ENCODE data around the gene DNAJC7. TPM values are rescaled to one million over a fixed set of nuclear protein-coding genes. Genes with fewer than 3 reads are reported as not detected.

DNAJC7 gene, protein sequence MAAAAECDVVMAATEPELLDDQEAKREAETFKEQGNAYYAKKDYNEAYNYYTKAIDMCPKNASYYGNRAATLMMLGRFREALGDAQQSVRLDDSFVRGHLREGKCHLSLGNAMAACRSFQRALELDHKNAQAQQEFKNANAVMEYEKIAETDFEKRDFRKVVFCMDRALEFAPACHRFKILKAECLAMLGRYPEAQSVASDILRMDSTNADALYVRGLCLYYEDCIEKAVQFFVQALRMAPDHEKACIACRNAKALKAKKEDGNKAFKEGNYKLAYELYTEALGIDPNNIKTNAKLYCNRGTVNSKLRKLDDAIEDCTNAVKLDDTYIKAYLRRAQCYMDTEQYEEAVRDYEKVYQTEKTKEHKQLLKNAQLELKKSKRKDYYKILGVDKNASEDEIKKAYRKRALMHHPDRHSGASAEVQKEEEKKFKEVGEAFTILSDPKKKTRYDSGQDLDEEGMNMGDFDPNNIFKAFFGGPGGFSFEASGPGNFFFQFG
- total RNA-seq: 64.3 TPM in 2 replicates

DNA sequence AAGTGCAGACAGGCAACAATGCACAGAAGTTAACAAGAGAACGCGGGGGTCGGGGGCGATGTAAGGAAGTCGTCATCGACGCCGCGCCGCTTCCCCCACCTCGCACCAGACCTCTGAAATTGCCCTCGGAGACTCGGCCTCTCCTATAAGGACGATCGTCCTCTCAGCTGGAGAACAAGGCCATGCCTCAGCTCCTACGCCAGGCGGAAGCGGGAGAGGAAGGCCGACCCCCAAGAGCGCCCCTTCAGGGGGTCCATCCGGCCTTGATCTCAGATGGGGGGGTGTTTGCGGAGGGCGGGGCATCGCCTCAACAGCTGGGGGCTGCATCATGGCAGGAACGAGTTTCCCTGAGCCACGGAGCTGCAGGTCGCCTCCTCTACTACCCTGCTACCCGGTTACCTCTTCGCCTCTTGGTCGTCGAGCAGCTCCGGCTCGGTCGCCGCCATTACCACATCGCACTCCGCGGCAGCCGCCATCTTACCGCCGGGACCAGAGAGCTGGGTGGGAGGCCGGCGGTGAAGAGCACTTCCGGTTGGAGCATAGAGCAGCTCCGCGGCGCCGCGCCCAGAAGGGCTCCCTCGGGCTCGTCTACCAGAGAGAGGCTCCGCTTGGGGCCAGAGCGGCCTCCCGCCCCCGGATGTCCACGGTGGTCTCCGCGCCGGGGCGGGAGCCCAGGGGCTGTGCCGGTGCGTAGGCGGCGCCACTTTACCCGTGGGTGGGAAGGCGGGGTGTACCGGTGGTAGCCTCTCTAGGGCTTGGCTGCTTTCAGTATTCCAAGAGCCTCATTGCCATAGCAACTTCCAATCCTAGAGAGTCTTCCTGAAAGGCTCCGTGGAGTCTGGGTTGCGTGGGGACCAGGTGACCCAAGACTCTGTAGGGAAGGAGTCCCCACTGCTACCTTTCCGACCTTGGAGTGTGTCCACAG, at the start of gene DNAJC7:
DNAJC7 (minus strand) TSS at position 499 of the 925 bp plus-strand sequence; CDS start at position 476, 23 bp downstream.

DNA sequence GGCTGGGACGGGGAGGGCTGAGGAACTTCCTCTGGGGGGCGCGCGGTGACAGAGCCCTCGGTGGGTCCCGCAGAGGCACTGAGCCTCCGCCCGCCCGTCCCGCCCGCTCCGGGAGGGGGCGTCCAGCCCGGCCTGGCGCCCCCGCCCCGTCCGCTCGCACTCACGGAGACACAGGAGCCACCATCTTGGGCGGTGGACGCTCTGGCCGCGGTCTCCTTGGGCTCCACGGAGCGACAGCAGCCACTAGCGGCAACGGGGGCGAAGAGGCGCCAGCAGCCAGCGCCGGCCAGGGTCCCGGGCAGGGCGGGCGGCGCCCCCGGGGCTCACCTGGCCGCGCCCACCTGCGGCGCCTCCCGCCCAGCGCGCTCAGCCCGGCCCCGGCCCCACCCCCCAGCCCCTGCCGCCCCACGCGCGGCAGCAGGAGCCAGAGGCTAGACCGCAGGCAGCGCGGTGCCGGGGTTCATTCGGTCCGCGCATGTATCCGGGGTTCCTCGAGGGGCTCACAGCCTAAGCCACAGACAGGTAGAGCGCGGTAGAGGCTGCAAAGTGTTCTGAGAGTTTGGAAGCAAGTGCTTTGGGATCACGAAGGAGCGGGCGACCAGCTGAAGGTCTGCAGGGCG, 33.3 kb upstream of the DNAJC7 start, which contains the start of gene C17orf113:
C17orf113 (minus strand) TSS at position 209 of the 620 bp plus-strand sequence. CDS start 7,225 bp downstream, outside the sequence.

DNA sequence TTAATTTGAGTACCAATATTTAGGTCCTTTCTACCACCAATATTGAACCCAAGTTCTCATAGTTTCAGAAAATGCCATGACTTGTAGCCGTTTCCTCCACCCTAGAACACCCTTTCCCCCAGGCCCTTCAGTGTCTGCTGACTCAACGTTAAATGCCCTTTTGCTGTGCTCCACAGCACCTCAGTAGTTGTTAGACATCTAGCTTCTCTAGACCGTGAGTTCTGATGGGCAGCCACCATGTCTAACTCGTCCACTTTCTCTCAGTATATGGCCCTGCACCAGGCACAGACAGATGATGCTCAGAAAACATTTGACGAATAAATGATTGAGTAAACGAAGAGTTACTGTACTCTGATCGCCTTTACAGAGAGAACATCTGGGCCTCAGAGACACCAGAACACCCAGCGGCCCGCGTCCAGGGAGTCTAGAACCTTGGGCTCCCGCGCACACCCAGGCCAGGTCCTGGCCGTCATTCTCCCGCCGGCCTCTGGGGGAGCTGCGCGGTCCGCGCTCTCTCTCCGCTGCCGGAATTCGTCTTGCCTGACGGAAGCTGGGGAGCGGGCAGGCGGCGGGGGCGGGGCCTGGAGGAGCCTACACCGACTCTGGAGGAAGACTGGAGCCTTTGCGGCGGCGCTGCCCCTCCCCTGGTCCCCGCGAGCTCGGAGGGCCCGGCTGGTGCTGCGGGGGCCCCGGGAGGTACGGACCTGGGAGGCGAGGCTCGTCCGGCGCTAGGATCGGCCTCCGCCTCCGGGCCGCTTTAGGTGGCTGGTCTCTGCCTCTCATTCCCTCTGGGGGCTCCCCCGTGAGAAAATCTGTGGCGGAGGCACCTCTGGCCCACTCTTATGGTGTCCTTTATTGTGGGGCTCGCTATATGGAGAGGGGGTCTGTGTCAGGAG, 2.5 kb upstream of the DNAJC7 start, which contains the start of gene NKIRAS2:
NKIRAS2 (plus strand) TSS at position 582 of the 896 bp plus-strand sequence. CDS start 1,488 bp downstream, outside the sequence.

DNA sequence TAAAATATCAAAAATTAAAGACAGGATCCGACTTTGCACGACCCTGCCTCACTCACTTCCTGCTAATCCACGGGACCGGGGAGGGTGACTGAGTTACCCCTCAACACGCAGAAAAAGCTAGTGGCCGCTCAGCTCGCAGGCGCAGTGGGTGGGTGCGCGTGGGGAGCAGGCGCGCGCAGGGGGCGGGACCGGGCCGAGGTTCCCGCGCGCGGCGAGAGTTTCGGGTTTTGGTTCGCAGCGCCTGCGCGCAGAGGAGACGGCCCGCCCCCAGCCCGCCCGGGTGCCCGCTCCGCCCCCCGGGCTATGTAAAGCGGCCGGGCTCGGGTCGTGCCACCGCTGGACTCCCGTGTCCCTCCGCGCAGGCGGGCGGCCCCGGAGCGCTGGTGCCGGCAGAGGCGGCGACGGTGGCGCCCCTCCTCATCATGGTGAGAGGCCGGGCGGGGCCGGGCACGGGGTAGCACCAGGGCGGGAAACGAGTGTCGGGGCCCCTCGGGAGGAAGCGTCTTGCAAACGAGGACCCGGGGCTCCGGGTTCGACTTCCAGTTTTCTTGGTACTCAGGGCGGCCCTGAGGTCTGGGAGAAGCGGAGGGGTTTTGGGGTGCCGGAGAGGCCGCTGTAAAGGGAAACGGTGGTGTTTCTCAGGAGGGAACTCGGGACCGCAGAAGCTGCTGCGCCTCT, 50.6 kb downstream of the DNAJC7 start, which contains the start of gene CNP:
CNP (plus strand) TSS at position 333 of the 678 bp plus-strand sequence; CDS start at position 423, 90 bp downstream.

DNA sequence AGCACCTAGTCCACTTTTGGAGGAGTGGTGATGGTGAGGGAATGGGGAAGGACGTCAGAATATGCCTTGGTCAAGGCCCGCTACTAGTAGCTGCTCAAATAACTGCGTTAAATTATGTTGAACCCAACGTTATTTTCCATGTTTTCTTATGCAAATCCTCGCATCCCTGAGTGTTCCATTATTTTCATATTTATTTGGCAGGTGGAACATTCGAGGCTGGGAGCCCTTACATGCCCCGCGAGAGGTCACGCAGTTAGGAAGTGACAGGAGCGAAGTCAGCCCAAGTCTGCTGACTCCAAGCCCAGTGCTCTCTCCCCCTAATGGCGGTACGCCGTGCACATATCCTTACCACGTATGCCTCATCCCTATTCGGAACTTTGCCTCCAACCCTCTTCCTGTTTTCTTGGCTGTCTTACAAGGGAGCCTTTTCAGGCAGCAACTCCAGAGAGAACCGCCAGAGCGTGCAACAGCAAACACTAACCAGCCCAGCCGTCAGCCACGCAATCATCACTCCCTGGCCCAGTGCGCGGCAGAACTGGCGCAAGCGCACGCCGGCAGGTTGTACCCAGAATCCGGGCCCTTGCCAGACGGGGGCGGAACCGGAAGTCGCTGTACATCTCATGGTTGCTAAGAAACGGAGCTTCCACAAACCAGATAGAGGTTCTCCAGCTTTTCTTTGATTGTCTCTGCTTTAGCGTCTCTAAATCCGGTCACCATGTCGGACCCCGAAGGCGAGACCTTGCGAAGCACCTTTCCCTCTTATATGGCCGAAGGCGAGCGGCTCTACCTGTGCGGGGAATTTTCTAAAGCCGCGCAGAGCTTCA, 87.0 kb downstream of the DNAJC7 start, which contains the start of gene ODAD4:
ODAD4 (plus strand) TSS at position 609 of the 824 bp plus-strand sequence; CDS start at position 716, 107 bp downstream.

Other genes with a start within 250 kb of the DNAJC7 start
- 967 and 1,681 TPM in 2 replicates for gene JUP, start 230.7 kb downstream of the DNAJC7 start, total RNA-seq
- 50.4 and 54.2 TPM in 2 replicates for gene P3H4, start 205.5 kb downstream of the DNAJC7 start, total RNA-seq
- gene FKBP10, start 204.4 kb downstream of the DNAJC7 start, total RNA-seq: 100 and 141 TPM in 2 replicates
- gene NT5C3B, start 181.2 kb downstream of the DNAJC7 start, total RNA-seq: 64.2 and 66.7 TPM in 2 replicates
- gene KLHL10, start 179.6 kb downstream of the DNAJC7 start, total RNA-seq: not detected in 2 replicates
- 17.6 and 23.0 TPM in 2 replicates for gene KLHL11, start 152.0 kb downstream of the DNAJC7 start, total RNA-seq
- 230 and 298 TPM in 2 replicates for gene ACLY, start 98.5 kb downstream of the DNAJC7 start, total RNA-seq
- gene ODAD4, start 86.8 kb downstream of the DNAJC7 start, total RNA-seq: 0.21 TPM in 1 of 2 replicates, not detected in the other
- gene CNP, start 50.6 kb downstream of the DNAJC7 start, total RNA-seq: 52.0 and 62.0 TPM in 2 replicates
- 36.9 and 56.0 TPM in 2 replicates for gene NKIRAS2, start 2.7 kb upstream of the DNAJC7 start, total RNA-seq
- gene C17orf113, start 33.2 kb upstream of the DNAJC7 start, total RNA-seq: 0.28 and 0.74 TPM in 2 replicates
- 0.14 TPM in 1 of 2 replicates, not detected in the other for gene ZNF385C, start 81.0 kb upstream of the DNAJC7 start, total RNA-seq
- gene DHX58, start 95.3 kb upstream of the DNAJC7 start, total RNA-seq: 3.6 and 6.1 TPM in 2 replicates
- 11.4 and 18.2 TPM in 2 replicates for gene KAT2A, start 103.9 kb upstream of the DNAJC7 start, total RNA-seq
- gene HSPB9, start 105.4 kb upstream of the DNAJC7 start, total RNA-seq: not detected in 2 replicates
- gene RAB5C, start 137.6 kb upstream of the DNAJC7 start, total RNA-seq: 85.7 and 109 TPM in 2 replicates
- gene KCNH4, start 163.7 kb upstream of the DNAJC7 start, total RNA-seq: not detected in 2 replicates
- not detected in 2 replicates for gene HCRT, start 168.0 kb upstream of the DNAJC7 start, total RNA-seq
- 8.3 and 18.2 TPM in 2 replicates for gene GHDC, start 177.1 kb upstream of the DNAJC7 start, total RNA-seq